Measurements from ENCODE around the gene MS4A8. TPM values are rescaled to one million over a fixed set of nuclear protein-coding genes. Genes with fewer than 3 reads are reported as not detected.
"Not testable (repeated sequence)": the region's sequence is repeated elsewhere in the genome, so short reads cannot be mapped to it uniquely, and the experiment has no call there.

The MS4A8 gene
- total RNA-seq, 4 donors from 2014 or later, result not detected

- no peaks in the 10 kb centered on the region for H3K4me1 ChIP-seq
- intact Hi-C loops (cut with DNase I), result no loop called here
- no peaks in the 10 kb centered on the region for H3K27me3 ChIP-seq
- peaks cover 0 to 19% (median 13%) of the 10 kb centered on the region in 3 donors for H3K9me3 ChIP-seq
- DNase-seq, result no peak
- TF ChIP-seq CTCF (IDR thresholded peaks at IDR 0.05) (no peak), POLR2A (IDR thresholded peaks at IDR 0.05) (no peak)
- H3K4me3 ChIP-seq, result no peak overlapping the region
- no peaks in the 10 kb centered on the region for H3K36me3 ChIP-seq
- H3K27ac ChIP-seq, result no peak overlapping the region
These were observed 19.5 kb upstream of the MS4A8 start for GRCh38 chr11:60679879-60680278.

DNA sequence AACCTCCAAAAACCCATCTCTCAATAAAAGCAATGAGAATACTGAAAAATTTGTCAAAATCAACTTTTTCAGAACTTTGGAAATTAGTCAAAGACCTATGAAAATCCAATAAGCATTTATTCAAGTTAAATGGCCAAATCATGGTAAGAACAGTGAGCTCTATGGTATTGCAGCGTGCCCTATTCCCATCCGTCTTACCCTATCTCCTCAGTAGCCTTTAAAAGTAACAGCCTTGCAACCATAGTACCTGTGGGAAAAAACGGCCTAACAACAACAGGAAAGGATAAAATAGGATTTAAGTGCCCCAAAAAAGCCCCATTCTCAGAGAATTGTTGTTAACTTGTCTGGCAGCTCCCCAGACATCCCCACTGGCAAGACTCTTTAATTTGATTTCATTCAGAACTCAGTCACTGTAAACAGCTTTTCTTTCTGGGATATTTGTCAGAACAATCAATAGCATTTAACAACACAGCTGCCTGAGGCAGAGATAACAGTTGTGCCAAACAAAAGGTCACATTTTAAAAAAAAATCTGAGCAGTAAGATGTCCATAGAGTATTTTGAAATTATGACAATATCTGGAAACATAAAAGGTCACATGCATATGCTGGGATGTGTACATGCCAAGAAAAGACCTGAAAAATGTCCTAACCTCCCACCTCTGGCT, 18.8 kb upstream of the MS4A8 start:
- WGBS, 2 donors, result 54 to 60% methylated on average over 3 of the region's 3 CpGs
- no peaks in the 10 kb centered on the region for H3K27me3 ChIP-seq
- H3K27ac ChIP-seq, result no peak overlapping the region
- no peaks in the 10 kb centered on the region for H3K4me1 ChIP-seq
- H3K9me3 ChIP-seq, result peaks cover 0 to 19% (median 13%) of the 10 kb centered on the region in 3 donors
- no peak for TF ChIP-seq POLR2A (IDR thresholded peaks at IDR 0.05)
- no peak for TF ChIP-seq CTCF (IDR thresholded peaks at IDR 0.05)
- no peak overlapping the region for H3K4me3 ChIP-seq
- DNase-seq, result no peak
- intact Hi-C loops (cut with DNase I), result no loop called here
- H3K36me3 ChIP-seq, result no peaks in the 10 kb centered on the region

GRCh38 chr11:60684541-60684848, 14.9 kb upstream of the MS4A8 start:
- not testable (repeated sequence) for DNase-seq

DNA sequence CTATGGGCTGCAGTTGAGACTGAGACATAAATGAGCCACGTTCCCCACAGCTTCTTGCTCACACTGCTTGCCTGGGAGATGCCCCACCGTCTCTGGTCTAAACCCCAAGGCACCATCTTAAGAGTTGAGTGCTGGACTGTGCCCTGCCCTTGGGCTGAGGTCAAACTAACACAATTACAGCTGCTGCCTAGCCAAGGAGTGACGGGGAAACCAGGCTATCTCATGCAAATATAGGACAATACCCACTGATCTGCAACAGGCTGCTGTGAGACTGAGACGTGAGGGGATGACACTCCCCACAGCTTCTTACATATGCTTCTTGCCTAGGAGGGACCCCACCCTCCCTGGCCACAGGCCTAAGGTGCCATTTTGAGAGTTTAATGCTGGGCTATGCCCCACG, 7.8 kb upstream of the MS4A8 start:
- no peak for DNase-seq
- no peak for TF ChIP-seq CTCF (IDR thresholded peaks at IDR 0.05)
- TF ChIP-seq POLR2A (IDR thresholded peaks at IDR 0.05), result no peak
- no peaks in the 10 kb centered on the region for H3K4me1 ChIP-seq
- H3K9me3 ChIP-seq, result no peaks in the 10 kb centered on the region
- no peak overlapping the region for H3K4me3 ChIP-seq
- no peak overlapping the region for H3K27ac ChIP-seq
- intact Hi-C loops (cut with DNase I), result no loop called here
- no peaks in the 10 kb centered on the region for H3K27me3 ChIP-seq
- WGBS, 2 donors, result 57 to 100% methylated on average over 1 of the region's 5 CpGs
- no peaks in the 10 kb centered on the region for H3K36me3 ChIP-seq

More at GRCh38 chr11:60684541-60684848, 14.9 kb upstream of the MS4A8 start:
- H3K27ac ChIP-seq; H3K4me1 ChIP-seq; intact Hi-C loops (cut with DNase I); H3K27me3 ChIP-seq; H3K9me3 ChIP-seq; H3K4me3 ChIP-seq; H3K36me3 ChIP-seq: not testable (repeated sequence)
- 83 to 88% methylated on average over 2 of the region's 2 CpGs for WGBS, 2 donors

DNA sequence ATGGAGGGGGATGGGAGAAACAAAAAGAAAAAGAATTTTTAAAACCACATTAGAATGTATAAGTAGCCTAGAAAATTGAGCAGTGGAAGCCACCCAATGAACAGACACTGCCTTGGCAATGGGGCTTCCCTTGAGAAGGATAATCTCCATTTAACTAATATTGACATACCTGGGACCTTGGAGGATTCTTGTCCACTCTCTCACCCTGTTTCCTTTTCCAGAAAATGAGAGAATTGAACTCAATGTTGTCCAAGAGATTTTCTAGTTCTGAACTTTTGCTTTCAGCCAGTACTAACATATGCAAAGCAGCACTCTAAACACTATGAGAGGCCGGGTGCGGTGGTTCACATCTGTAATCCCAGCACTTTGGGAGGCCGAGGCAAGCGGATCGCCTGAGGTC, 524 bp downstream of the MS4A8 start:
- TF ChIP-seq CTCF (IDR thresholded peaks at IDR 0.05), result no peak
- no peak for TF ChIP-seq POLR2A (IDR thresholded peaks at IDR 0.05)
- WGBS, 2 donors, result 60 to 90% methylated on average over 1 to 3 of the region's 5 CpGs

More for the DNA sequence above, 524 bp downstream of the MS4A8 start:
- Histone ChIP-seq H3K27me3 (no peaks in the 10 kb centered on the region), H3K27ac (no peak overlapping the region), H3K4me3 (no peak overlapping the region), H3K9me3 (no peaks in the 10 kb centered on the region), H3K4me1 (no peaks in the 10 kb centered on the region), H3K36me3 (no peaks in the 10 kb centered on the region)
- no peak for DNase-seq
- intact Hi-C loops (cut with DNase I), result no loop called here

Measured in esophagus squamous epithelium (tissue), 5 donors.